Keratinocyte (primary cell): ENCODE measurements around the gene CNN2. TPM values are rescaled to one million over a fixed set of nuclear protein-coding genes. Genes with fewer than 3 reads are reported as not detected.

ENCODE experiments used
- DNase-seq: peaks from one replicate; pipeline ENCODE4 v3.0.0-alpha.2; 2011; ENCODE audit warnings: low read depth, missing footprints, low spot score
- FAIRE-seq: peaks from 2 replicates; lab custom pipeline; 2011; peaks lifted over from hg19 to GRCh38; lab: Jason Lieb, UNC
- H2AFZ ChIP-seq: 2 replicates; pipeline ENCODE4 v1.6.0; 2012; ENCODE audit warnings: low read length, control low read depth, inconsistent platforms; ENCODE audit not compliant: control insufficient read depth
- H3K27ac ChIP-seq: 2 replicates; pipeline ENCODE4 v1.5.1; 2011; ENCODE audit warnings: low read length; ENCODE audit not compliant: control insufficient read depth, insufficient read depth
- H3K27me3 ChIP-seq: 3 replicates; pipeline ENCODE4 v1.6.0; 2011; ENCODE audit warnings: low read length; ENCODE audit not compliant: control insufficient read depth, insufficient read depth; ENCODE audit errors: extremely low read depth
- H3K36me3 ChIP-seq, 2 experiments: 2 replicates in 1 of 2; 3 replicates in 1 of 2; pipeline ENCODE4 v1.5.1; 2011; ENCODE audit warnings: low read length in 2 of 2, mild to moderate bottlenecking in 1 of 2; ENCODE audit not compliant: control insufficient read depth in 2 of 2, insufficient read depth in 2 of 2; ENCODE audit errors: extremely low read depth in 1 of 2
- H3K4me1 ChIP-seq: 3 replicates; pipeline ENCODE4 v1.5.1; 2011; ENCODE audit warnings: low read length; ENCODE audit not compliant: control insufficient read depth, insufficient read depth; ENCODE audit errors: extremely low read depth
- H3K4me2 ChIP-seq: 3 replicates; pipeline ENCODE4 v1.6.0; 2011; ENCODE audit warnings: low read depth, low read length; ENCODE audit not compliant: control insufficient read depth, insufficient read depth; ENCODE audit errors: extremely low read depth
- H3K4me3 ChIP-seq, 3 experiments: fragments of 200-600 bp in 1 of 3; sonication (generic) in 1 of 3; 2 replicates in 2 of 3; 3 replicates in 1 of 3; pipeline ENCODE4 v1.5.1; 2011 to 2016; ENCODE audit warnings: low read length in 3 of 3, mild to moderate bottlenecking in 3 of 3, control low read depth in 2 of 3, inconsistent platforms in 1 of 3, low read depth in 1 of 3, mixed read lengths in 1 of 3, mixed run types in 1 of 3, moderate library complexity in 1 of 3; ENCODE audit not compliant: control insufficient read depth in 2 of 3, insufficient read depth in 2 of 3; ENCODE audit errors: extremely low read depth in 1 of 3
- H3K79me2 ChIP-seq: 2 replicates; pipeline ENCODE4 v1.6.0; 2012; ENCODE audit warnings: low read length; ENCODE audit not compliant: control insufficient read depth, insufficient read depth
- H3K9ac ChIP-seq: 3 replicates; pipeline ENCODE4 v1.6.0; 2011; ENCODE audit warnings: low read length; ENCODE audit not compliant: control insufficient read depth, insufficient read depth; ENCODE audit errors: extremely low read depth
- H3K9me1 ChIP-seq: 3 replicates; pipeline ENCODE4 v1.6.0; 2011; ENCODE audit warnings: low read length; ENCODE audit not compliant: control insufficient read depth, insufficient read depth; ENCODE audit errors: extremely low read depth
- H3K9me3 ChIP-seq: 2 replicates; pipeline ENCODE4 v1.5.1; 2012; ENCODE audit warnings: low read depth, low read length; ENCODE audit not compliant: control insufficient read depth
- H4K20me1 ChIP-seq: 3 replicates; pipeline ENCODE4 v1.6.0; 2011; ENCODE audit warnings: low read length; ENCODE audit not compliant: control insufficient read depth, insufficient read depth; ENCODE audit errors: extremely low read depth
- CTCF ChIP-seq, 3 experiments: IDR thresholded peaks in 1 of 3; conservative IDR thresholded peaks in 1 of 3; optimal IDR thresholded peaks in 1 of 3; 2 replicates in 2 of 3; 3 replicates in 1 of 3; pipeline versions ENCODE3 to v1.5.1; 2011; ENCODE audit warnings: low read length in 3 of 3, mild to moderate bottlenecking in 3 of 3, moderate library complexity in 2 of 3, control low read depth in 1 of 3, inconsistent platforms in 1 of 3; ENCODE audit not compliant: insufficient read depth in 2 of 3; ENCODE audit errors: extremely low read depth in 1 of 3
- EZH2 ChIP-seq: IDR thresholded peaks from one replicate; pipeline ENCODE4 v1.6.1; 2012; ENCODE audit warnings: inconsistent platforms, mild to moderate bottlenecking, low read length, moderate library complexity
- dilution Hi-C: fragments of 300-500 bp; cut with MboI; formaldehyde crosslinking; loops from one replicate; pipeline ENCODE4 v1.7.0; 2020; ENCODE audit warnings: low sequenced_read_pairs; ENCODE audit not compliant: extremely low pct_ligation_motif_present
- polyA plus RNA-seq, 5 experiments: library from polyadenylated mRNA; depleted of rRNA in 3 of 5; stranded (reverse) in 3 of 5; stranded (forward) in 1 of 5; unstranded in 1 of 5; fragments of >200 nt; gene quantifications; 1 replicate in 1 of 5; 2 replicates in 3 of 5; 3 replicates in 1 of 5; pipeline versions ENCODE4 v1.2.1 to v1.2.3, GENCODE V29; 2011 to 2012; ENCODE audit warnings: missing spikeins in 2 of 5, low read depth in 1 of 5, low replicate concordance in 1 of 5

Gene CNN2
- polyA plus RNA-seq, 1 donor (not counting 4 experiments of a cell fraction or from before 2014, with no cell fraction given), result 136 TPM

GRCh38 chr19:1067341-1067957, 41.0 kb downstream of the CNN2 start:
- Histone ChIP-seq H4K20me1 (no peaks in the 10 kb centered on the region), H3K9me3 (no peaks in the 10 kb centered on the region), H3K4me2 (peak overlapping the region; percentile 62), H3K27me3 (peaks cover 20% of the 10 kb centered on the region), H3K9ac (no peak overlapping the region), H3K36me3 (peaks cover 0 to under 1% of the 10 kb centered on the region in 2 experiments), H3K27ac (no peak overlapping the region), H3K4me3 (peak overlapping the region in 2 of 3 experiments; percentile 14 to 38), H3K79me2 (no peaks in the 10 kb centered on the region), H3K4me1 (peaks cover 24% of the 10 kb centered on the region), H3K9me1 (no peaks in the 10 kb centered on the region), H2AFZ (no peak overlapping the region)
- TF ChIP-seq EZH2, result no peak
- TF ChIP-seq CTCF (optimal IDR thresholded peaks at IDR 0.05 in 1 of 3, IDR thresholded peaks at IDR 0.05 in 1 of 3, conservative IDR thresholded peaks at IDR 0.05 in 1 of 3; ENCODE audit: extremely low read depth in 1 of 3, insufficient read depth in 2 of 3, low read length in 3 of 3), result no peak
- dilution Hi-C loops, result no loop called here
- FAIRE-seq (no peak), DNase-seq (no peak)

- Histone ChIP-seq H3K27ac (no peak overlapping the region), H3K4me1 (peaks cover 24% of the 10 kb centered on the region), H3K79me2 (no peaks in the 10 kb centered on the region), H3K9me1 (no peaks in the 10 kb centered on the region), H3K4me3 (no peak overlapping the region), H4K20me1 (no peaks in the 10 kb centered on the region), H3K36me3 (no peaks in the 10 kb centered on the region), H3K27me3 (peaks cover 20% of the 10 kb centered on the region), H3K4me2 (no peak overlapping the region), H3K9ac (no peak overlapping the region), H2AFZ (no peak overlapping the region), H3K9me3 (no peaks in the 10 kb centered on the region)
- TF ChIP-seq EZH2 (no peak), CTCF (optimal IDR thresholded peaks at IDR 0.05 in 1 of 3, IDR thresholded peaks at IDR 0.05 in 1 of 3, conservative IDR thresholded peaks at IDR 0.05 in 1 of 3; ENCODE audit: extremely low read depth in 1 of 3, insufficient read depth in 2 of 3, low read length in 3 of 3) (no peak)
- no peak for FAIRE-seq
- dilution Hi-C loops, result no loop called here
- no peak for DNase-seq
Measured at GRCh38 chr19:1068009-1069001, 41.9 kb downstream of the CNN2 start.
